PFSK-1 (cell line): ENCODE data around the gene ANKIB1.

Experiments used
- POLR2AphosphoS5 ChIP-seq: IDR thresholded peaks from 2 replicates; pipeline ENCODE4 v1.6.1; 2012; ENCODE audit warnings: low read depth, mild to moderate bottlenecking, control low read depth, low read length, moderate library complexity
- TAF1 ChIP-seq: IDR thresholded peaks from 2 replicates; pipeline ENCODE4 v1.6.1; 2012; ENCODE audit warnings: low read length, control low read depth, borderline replicate concordance; ENCODE audit not compliant: insufficient read depth

DNA sequence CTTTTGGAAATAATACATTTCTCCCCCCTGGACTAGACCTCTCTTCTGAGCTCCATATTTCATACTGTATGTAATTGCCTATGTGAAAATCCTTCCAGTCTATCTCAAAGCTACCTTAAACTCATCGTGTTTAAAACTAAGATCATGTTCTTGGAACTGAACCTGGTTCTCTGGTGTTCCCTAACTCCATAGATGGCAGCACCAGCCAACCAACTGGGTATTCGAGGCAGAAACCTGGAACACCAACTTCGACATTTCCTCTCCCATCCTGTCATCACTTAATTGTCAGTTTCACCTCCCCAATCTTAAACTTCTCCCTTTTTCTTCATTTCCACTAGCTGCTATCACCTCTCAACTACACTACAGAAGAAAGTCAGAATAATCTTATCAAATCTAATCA lies 87.0 kb downstream of the ANKIB1 start:
- TF ChIP-seq TAF1, result no peak
- no peak for TF ChIP-seq POLR2AphosphoS5
